ENCODE data around the gene CNBD2.
"Not testable (repeated sequence)": the region's sequence is repeated elsewhere in the genome, so short reads cannot be mapped to it uniquely, and the experiment has no call there.

CNBD2 gene

GRCh38 chr20:35974256-35974655 lies 5.9 kb downstream of the CNBD2 start:
- DNase-seq (ENCODE audit: low read depth in 2 of 3, low spot score in 2 of 3), result no peak

- no peak for DNase-seq (ENCODE audit: low read depth in 2 of 3, low spot score in 2 of 3)
These were observed 7.4 kb downstream of the CNBD2 start for GRCh38 chr20:35975576-35976373.

DNA sequence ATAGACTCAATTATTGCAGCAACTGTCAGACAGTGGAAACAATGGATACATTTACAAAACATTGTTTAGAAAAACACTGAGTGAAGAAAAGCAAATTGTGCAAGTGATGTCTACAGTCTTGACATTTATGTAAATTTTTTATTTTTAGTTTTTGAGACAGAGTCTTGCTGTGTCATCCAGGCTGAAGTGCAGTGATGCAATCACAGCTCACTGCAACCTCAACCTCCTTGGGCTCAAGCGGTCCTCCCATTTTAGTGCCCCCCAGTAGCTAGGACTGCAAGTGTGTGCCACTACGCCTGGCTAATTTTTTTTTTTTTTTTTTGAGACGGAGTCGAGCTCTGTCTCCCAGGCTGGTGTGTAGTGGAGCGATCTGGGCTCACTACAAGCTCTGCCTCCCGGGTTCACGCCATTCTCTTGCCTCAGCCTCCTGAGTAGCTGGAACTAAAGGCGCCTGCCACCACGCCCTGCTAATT lies 9.7 kb downstream of the CNBD2 start:
- no peak for DNase-seq (ENCODE audit: low read depth in 2 of 3, low spot score in 2 of 3)

DNA sequence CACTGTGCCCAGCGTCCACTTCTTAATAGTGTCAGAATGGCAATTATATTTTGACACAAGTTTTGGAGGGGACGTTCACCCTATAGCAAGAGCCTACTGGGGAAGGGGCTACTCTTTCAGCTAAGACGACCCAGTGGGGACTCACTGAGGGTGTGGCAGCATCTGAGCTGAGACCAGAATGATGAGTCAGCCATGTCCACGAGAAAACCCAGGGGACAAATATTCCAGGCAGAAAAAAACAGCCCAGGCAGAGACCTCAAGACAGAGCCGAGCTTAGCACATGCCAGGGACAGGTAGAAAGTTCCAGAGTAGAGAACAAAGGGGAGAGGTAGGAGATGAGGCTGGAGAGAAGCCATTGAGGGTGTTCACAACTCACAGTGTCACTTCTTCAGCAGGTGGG lies 11.2 kb downstream of the CNBD2 start:
- DNase-seq (ENCODE audit: low read depth in 2 of 3, low spot score in 2 of 3), result no peak

GRCh38 chr20:35981969-35982368 lies 13.6 kb downstream of the CNBD2 start:
- DNase-seq (ENCODE audit: low read depth in 2 of 3, low spot score in 2 of 3), result no peak

- DNase-seq (ENCODE audit: low read depth in 2 of 3, low spot score in 2 of 3), result no peak
These were observed 16.0 kb downstream of the CNBD2 start for GRCh38 chr20:35984382-35984781.

GRCh38 chr20:35985806-35986205 lies 17.4 kb downstream of the CNBD2 start:
- no peak for DNase-seq (ENCODE audit: low read depth in 2 of 3, low spot score in 2 of 3)

DNA sequence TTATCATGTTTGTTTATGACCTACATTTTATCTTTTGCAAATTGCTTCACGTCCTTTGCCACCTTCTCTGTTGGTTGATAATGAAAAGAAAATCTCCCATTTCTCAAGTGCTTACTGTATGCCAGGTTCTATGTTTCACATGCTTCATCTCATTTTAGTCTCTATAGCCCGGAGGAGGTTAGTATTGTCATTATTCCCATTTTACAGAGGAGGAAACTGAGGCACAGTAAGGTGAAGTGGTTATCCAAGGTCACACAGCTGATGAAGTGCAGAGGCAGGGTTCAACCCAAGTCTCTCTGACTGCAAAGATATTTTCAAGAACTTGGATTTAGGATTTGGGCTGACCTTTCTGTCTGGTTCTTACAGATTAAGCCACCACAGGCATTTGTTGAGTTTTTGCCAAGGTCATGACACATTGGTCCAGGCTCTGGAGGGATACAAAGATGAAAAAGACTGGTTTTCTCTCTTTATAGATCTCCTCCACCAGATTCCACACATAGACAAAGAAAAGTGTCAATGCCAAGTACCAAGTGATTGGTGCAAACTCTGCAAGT lies 20.6 kb downstream of the CNBD2 start:
- DNase-seq (ENCODE audit: low read depth in 2 of 3, low spot score in 2 of 3), result no peak

GRCh38 chr20:35991142-35991771 lies 22.9 kb downstream of the CNBD2 start:
- DNase-seq (ENCODE audit: low read depth in 2 of 3, low spot score in 2 of 3), result no peak

DNA sequence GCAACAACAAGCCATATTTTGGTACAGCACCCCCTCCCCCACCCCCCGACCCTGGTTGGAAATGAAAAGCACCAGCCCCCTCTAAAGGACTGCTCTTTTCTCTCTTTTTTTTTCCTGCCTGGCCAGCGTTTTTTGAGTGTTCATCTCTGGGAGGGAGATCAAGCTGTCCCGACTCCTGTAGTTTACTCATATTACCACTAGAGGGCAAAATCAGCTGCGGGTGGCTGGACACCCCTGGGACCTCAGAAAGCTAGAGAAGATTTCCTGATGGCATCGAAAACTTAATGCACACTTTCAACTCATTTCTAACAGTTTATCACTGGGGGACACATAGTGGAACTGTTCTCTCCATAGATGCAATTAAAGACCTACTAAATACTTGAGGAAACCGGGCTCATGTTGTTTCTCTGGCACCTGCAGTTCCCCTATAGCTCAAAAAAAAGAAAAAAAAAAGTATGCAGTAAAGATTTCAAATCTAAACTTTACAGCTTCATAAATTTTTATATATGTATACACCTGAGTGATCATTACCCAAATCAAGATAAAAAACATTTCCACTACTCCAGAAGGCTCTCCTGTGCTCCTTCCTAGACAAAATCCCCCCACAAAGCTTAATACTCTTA lies 24.4 kb downstream of the CNBD2 start:
- peak in 1 of 3 experiments; percentile 6 for DNase-seq (ENCODE audit: low read depth in 2 of 3, low spot score in 2 of 3)

- DNase-seq (ENCODE audit: low read depth in 2 of 3, low spot score in 2 of 3), result peak; percentile 46 to 63 (median 60)
These were observed 26.6 kb downstream of the CNBD2 start for GRCh38 chr20:35994994-35995453.

GRCh38 chr20:35996492-35996891 lies 28.1 kb downstream of the CNBD2 start:
- not testable (repeated sequence) for DNase-seq (ENCODE audit: low read depth in 2 of 3, low spot score in 2 of 3)

GRCh38 chr20:36001331-36001730 lies 32.9 kb downstream of the CNBD2 start:
- not testable (repeated sequence) for DNase-seq (ENCODE audit: low read depth in 2 of 3, low spot score in 2 of 3)

DNA sequence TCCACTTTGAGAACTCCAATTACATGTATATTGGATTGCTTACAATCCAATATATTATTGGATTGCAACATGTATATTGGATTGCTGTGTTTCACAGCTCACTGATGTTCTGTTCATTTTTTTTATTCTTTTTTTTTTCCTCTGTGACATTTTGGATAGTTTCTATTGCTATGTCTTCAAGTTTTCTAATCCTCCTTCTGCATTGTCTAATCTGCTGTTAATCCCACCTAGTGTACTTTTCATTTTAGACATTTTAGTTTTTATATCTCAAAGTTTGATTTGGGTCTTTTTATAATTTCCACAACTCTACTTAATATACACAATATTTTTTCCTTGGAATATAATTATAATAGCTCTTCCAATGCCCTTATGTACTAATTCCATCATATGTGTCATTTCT lies 34.5 kb downstream of the CNBD2 start:
- no peak for DNase-seq (ENCODE audit: low read depth in 2 of 3, low spot score in 2 of 3)

GRCh38 chr20:36004045-36004444 lies 35.7 kb downstream of the CNBD2 start:
- no peak for DNase-seq (ENCODE audit: low read depth in 2 of 3, low spot score in 2 of 3)

- no peak for DNase-seq (ENCODE audit: low read depth in 2 of 3, low spot score in 2 of 3)
These were observed 40.2 kb downstream of the CNBD2 start for GRCh38 chr20:36008461-36009035.

DNA sequence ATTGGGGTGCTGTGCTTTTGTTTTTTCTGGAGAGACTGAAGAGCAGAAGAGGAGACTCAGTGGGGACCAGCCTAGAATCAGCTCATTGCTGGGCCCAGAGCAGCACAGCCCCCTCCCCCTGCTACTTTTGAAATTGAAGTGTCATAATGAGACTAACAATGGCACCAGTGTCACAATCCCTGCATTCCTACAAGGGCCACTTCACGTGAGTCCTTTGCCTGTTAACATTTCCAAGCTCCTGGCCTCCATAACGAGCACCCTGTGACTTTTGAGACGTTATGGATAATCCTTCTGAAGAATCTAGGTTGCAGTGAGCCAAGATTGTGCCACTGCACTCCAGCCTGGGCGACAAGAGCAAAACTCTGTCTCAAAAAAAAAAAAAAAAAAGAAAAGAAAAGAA lies 41.7 kb downstream of the CNBD2 start:
- no peak for DNase-seq (ENCODE audit: low read depth in 2 of 3, low spot score in 2 of 3)

- no peak for DNase-seq (ENCODE audit: low read depth in 2 of 3, low spot score in 2 of 3)
These were observed 42.4 kb downstream of the CNBD2 start for GRCh38 chr20:36010825-36011224.

DNA sequence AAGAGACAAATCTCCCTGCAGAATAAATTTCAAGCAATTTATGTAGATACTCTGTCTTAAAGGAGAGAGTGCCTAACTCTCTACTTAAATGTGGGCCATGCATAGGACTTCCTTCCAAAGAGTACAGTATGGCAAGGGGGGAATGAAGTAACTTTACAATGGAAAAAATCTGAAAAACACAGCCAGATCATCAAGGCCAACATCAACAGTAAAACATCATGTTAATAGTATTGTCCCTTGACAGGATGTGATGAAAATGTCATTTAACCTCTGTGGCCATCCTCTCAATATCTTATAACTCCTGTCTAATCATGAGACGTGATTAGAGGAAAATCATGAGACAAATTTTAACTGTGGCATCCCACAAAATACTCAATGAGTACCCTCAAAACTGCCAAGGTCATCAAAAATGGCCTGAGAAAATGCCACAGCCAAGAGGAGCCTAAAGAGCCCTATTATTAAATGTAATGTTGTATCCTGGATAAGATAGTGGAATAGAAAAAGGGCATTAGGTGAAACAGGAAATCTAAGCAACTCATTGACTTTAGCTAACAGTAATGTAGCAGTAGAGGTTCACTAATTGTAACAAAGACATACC lies 47.5 kb downstream of the CNBD2 start:
- DNase-seq (ENCODE audit: low read depth in 2 of 3, low spot score in 2 of 3), result no peak

DNA sequence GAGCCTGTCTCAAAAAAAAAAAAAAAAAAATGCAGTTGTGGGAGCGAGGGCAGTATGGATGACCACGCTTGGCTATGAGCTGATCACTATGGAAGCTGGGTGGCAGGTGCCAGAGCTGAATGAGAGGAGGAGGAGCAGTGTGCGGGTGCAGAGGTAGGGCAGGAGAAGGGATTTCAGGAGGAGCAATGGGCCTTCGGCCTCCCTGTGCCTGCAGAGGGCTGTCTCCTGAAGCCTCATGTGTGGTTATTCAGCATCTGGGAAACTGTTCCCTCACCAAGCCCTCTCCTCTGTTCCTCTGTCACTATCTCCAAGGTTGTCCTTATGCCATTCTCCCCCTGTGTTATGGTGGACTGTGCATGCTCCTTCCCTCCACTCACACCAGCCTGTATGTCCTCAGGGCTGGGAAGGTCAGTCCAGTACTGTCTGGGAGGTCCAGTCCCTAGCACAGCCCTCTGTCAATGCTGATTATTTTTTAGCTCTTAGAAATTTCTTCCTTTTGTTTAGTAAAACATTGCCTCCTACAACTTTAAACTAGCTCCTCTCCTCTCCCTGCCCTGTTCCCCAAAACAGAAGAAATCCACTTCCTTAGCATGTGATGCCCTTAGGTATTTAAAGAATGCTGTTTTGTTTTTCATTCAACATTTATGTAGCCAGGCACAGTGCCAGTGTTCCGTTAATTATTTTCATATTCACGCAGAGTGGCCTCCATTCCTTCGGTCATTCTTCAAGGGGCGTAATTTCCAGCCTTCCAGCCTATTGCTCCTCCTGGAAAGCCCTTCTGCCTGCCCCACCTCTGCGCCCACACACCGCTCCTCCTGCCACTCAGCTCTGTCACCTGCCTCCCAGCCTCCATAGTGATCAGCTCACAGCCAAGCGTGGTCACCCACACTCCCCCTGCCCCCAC lies 48.9 kb downstream of the CNBD2 start:
- DNase-seq (ENCODE audit: low read depth in 2 of 3, low spot score in 2 of 3), result no peak
